ENCODE results near the gene DZIP3.
"Not testable (repeated sequence)": the region's sequence is repeated elsewhere in the genome, so short reads cannot be mapped to it uniquely, and the experiment has no call there.

Gene DZIP3

GRCh38 chr3:108673988-108674661 is 84.6 kb downstream of the DZIP3 start:
- DNase-seq (ENCODE audit: low read depth in 1 of 2, low spot score in 1 of 2) = no peak

GRCh38 chr3:108677811-108678210 is 88.3 kb downstream of the DZIP3 start:
- no peak for DNase-seq (ENCODE audit: low read depth in 1 of 2, low spot score in 1 of 2)

GRCh38 chr3:108692286-108692685 is 102.8 kb downstream of the DZIP3 start:
- not testable (repeated sequence) for DNase-seq (ENCODE audit: low read depth in 1 of 2, low spot score in 1 of 2)

- DNase-seq (ENCODE audit: low read depth in 1 of 2, low spot score in 1 of 2) = no peak
These were observed 108.9 kb downstream of the DZIP3 start for GRCh38 chr3:108698461-108698860.

- DNase-seq (ENCODE audit: low read depth in 1 of 2, low spot score in 1 of 2) = no peak
These were observed 115.5 kb downstream of the DZIP3 start for GRCh38 chr3:108705045-108705444.

- DNase-seq (ENCODE audit: low read depth in 1 of 2, low spot score in 1 of 2) = no peak
These were observed 123.5 kb downstream of the DZIP3 start for GRCh38 chr3:108713009-108713516.

- no peak for DNase-seq (ENCODE audit: low read depth in 1 of 2, low spot score in 1 of 2)
These were observed 124.3 kb downstream of the DZIP3 start for GRCh38 chr3:108713816-108714215.

- DNase-seq (ENCODE audit: low read depth in 1 of 2, low spot score in 1 of 2) = no peak
These were observed 128.9 kb downstream of the DZIP3 start for GRCh38 chr3:108718454-108718853.

- no peak for DNase-seq (ENCODE audit: low read depth in 1 of 2, low spot score in 1 of 2)
These were observed 129.8 kb downstream of the DZIP3 start for GRCh38 chr3:108719178-108719806.

GRCh38 chr3:108722724-108723123 is 133.2 kb downstream of the DZIP3 start:
- no peak for DNase-seq (ENCODE audit: low read depth in 1 of 2, low spot score in 1 of 2)

- no peak for DNase-seq (ENCODE audit: low read depth in 1 of 2, low spot score in 1 of 2)
These were observed 134.6 kb downstream of the DZIP3 start for GRCh38 chr3:108724101-108724500.

GRCh38 chr3:108728105-108728504 is 138.6 kb downstream of the DZIP3 start:
- no peak for DNase-seq (ENCODE audit: low read depth in 1 of 2, low spot score in 1 of 2)

GRCh38 chr3:108728934-108729333 is 139.4 kb downstream of the DZIP3 start:
- DNase-seq (ENCODE audit: low read depth in 1 of 2, low spot score in 1 of 2) = no peak

- DNase-seq (ENCODE audit: low read depth in 1 of 2, low spot score in 1 of 2) = no peak
These were observed 147.3 kb downstream of the DZIP3 start for GRCh38 chr3:108736821-108737220.

- DNase-seq (ENCODE audit: low read depth in 1 of 2, low spot score in 1 of 2) = no peak
These were observed 153.4 kb downstream of the DZIP3 start for GRCh38 chr3:108742929-108743328.

All from stimulated activated CD4-positive, alpha-beta T cell treated with anti-CD3 and anti-CD28 coated beads, Interleukin-15, amount 100 ng/mL, for 1 hour (primary cell).